Tibial nerve (tissue), 4 donors: ENCODE measurements around the gene CORO7. TPM values are rescaled to one million over a fixed set of nuclear protein-coding genes. Genes with fewer than 3 reads are reported as not detected.

Source experiments
- DNase-seq, 2 donors: peaks; one replicate each; pipeline ENCODE4 v3.0.0-alpha.2; 2019; ENCODE audit warnings: low spot score in 2 of 2
- H3K27ac ChIP-seq, 4 donors: fragments of 200-600 bp; sonication (generic) in 3 of 4; one replicate each; pipeline ENCODE4 v1.5.1; 2017 to 2019; ENCODE audit warnings: mild to moderate bottlenecking in 1 of 4
- H3K27me3 ChIP-seq, 2 donors: fragments of 200-600 bp; sonication (generic) in 1 of 2; one replicate each; pipeline versions ENCODE4 v1.5.1 to v1.6.0; 2017 to 2019
- H3K36me3 ChIP-seq, 3 donors: fragments of 200-600 bp; sonication (generic); one replicate each; pipeline ENCODE4 v1.5.1; 2018 to 2019
- H3K4me1 ChIP-seq, 4 donors: fragments of 200-600 bp; sonication (generic) in 3 of 4; one replicate each; pipeline ENCODE4 v1.5.1; 2017 to 2019
- H3K4me3 ChIP-seq, 4 donors: fragments of 200-600 bp; sonication (generic) in 3 of 4; one replicate each; pipeline ENCODE4 v1.5.1; 2017 to 2019; ENCODE audit warnings: mild to moderate bottlenecking in 1 of 4, moderate library complexity in 1 of 4
- H3K9me3 ChIP-seq, 4 donors: fragments of 200-600 bp; sonication (generic) in 3 of 4; one replicate each; pipeline ENCODE4 v1.5.1; 2017 to 2019
- CTCF ChIP-seq, 5 experiments: fragments of 200-600 bp in 3 of 5; fragments of 450-650 bp in 2 of 5; sonication (generic) in 3 of 5; IDR thresholded peaks; one replicate each; pipeline ENCODE4 v1.5.1; 2016 to 2019; ENCODE audit warnings: antibody characterized with exemption in 5 of 5, mild to moderate bottlenecking in 3 of 5, moderate library complexity in 2 of 5
- EP300 ChIP-seq, 2 donors: sonication (generic); formaldehyde crosslinking; IDR thresholded peaks; one replicate each; pipeline ENCODE4 v1.6.1; 2017; ENCODE audit warnings: antibody characterized with exemption in 2 of 2, mild to moderate bottlenecking in 1 of 2
- POLR2A ChIP-seq, 2 donors: fragments of 450-650 bp; IDR thresholded peaks; one replicate each; pipeline ENCODE4 v1.6.1; 2017; ENCODE audit warnings: antibody characterized with exemption in 2 of 2, mild to moderate bottlenecking in 2 of 2, moderate library complexity in 2 of 2
- WGBS, 2 donors: methylation state at CpG; one replicate each; pipeline ENCODE4 v1.1.5; 2018; 5-methylcytosine and 5-hydroxymethylcytosine counted together
- total RNA-seq, 4 donors: library from RNA; depleted of rRNA; stranded (reverse); fragments of >200 nt; gene quantifications; one replicate each; pipeline ENCODE4 v1.1.0, GENCODE V29; 2016

CORO7 gene
- total RNA-seq, 4 donors from 2014 or later: 27.8 to 77.4 (median 52.1) TPM

- DNase-seq: no peak
- peaks cover 0 to 21% (median 11%) of the 10 kb centered on the region in 4 donors for H3K4me1 ChIP-seq
- no peak overlapping the region for H3K27ac ChIP-seq
- H3K4me3 ChIP-seq: no peak overlapping the region
- 76 to 80% methylated on average over 7 of the region's 7 CpGs for WGBS, 2 donors
- H3K27me3 ChIP-seq: no peaks in the 10 kb centered on the region
- H3K36me3 ChIP-seq: no peaks in the 10 kb centered on the region
- TF ChIP-seq POLR2A (IDR thresholded peaks at IDR 0.05) (no peak), EP300 (IDR thresholded peaks at IDR 0.05) (no peak), CTCF (IDR thresholded peaks at IDR 0.05) (no peak)
- H3K9me3 ChIP-seq: no peaks in the 10 kb centered on the region
Measured at GRCh38 chr16:4419402-4419959, 3.1 kb upstream of the CORO7 start.

DNA sequence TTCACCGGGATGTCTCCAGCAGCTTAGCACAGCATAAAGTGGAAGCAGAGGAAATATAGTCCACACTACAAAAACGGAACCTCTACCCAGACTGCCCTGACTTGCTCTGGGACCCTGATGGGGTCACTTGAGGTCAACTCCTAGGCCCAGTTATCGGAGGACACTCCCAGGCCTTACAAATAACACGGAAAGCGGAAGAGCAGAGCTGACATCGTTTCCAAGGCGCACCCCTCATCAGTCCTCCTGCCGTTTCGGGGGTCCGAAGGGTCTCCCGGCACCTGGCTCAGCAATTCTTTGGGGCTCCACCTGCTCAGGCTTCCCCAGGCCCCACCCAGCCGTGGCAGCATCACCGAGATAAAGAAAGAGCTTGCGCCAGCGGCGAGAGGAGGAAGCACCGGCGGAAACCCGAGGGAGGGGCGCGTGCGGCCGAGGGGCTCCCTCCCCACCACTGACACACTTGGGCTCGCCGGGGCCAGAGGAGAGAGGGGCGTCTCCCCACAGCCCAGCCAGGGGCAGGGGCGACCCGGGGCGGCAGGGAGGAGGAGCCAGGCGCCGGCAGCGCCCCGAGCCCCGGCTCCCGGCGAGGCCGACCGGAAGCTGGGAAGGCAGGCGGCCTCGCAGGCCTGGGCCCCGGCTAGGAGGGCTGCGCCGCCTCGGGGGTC, 727 bp downstream of the CORO7 start:
- Histone ChIP-seq H3K4me3 (peak overlapping the region; percentile 69 to 94 (median 79)), H3K9me3 (no peaks in the 10 kb centered on the region), H3K36me3 (peaks cover 0 to 14% (median 0%) of the 10 kb centered on the region in 3 donors), H3K27me3 (no peaks in the 10 kb centered on the region), H3K27ac (peak overlapping the region; percentile 64 to 97 (median 89)), H3K4me1 (peaks cover 0 to 56% (median 31%) of the 10 kb centered on the region in 4 donors)
- WGBS, 2 donors: 1 to 5% methylated on average over 7 to 41 of the region's 44 CpGs
- TF ChIP-seq POLR2A (IDR thresholded peaks at IDR 0.05) (peak in 1 of 2 donors; percentile 22), EP300 (IDR thresholded peaks at IDR 0.05) (peak in 1 of 2 donors; percentile 46), CTCF (IDR thresholded peaks at IDR 0.05) (peak in 2 of 5 experiments; percentile 28 to 38)
- DNase-seq: peak in 1 of 2 donors; percentile 33

DNA sequence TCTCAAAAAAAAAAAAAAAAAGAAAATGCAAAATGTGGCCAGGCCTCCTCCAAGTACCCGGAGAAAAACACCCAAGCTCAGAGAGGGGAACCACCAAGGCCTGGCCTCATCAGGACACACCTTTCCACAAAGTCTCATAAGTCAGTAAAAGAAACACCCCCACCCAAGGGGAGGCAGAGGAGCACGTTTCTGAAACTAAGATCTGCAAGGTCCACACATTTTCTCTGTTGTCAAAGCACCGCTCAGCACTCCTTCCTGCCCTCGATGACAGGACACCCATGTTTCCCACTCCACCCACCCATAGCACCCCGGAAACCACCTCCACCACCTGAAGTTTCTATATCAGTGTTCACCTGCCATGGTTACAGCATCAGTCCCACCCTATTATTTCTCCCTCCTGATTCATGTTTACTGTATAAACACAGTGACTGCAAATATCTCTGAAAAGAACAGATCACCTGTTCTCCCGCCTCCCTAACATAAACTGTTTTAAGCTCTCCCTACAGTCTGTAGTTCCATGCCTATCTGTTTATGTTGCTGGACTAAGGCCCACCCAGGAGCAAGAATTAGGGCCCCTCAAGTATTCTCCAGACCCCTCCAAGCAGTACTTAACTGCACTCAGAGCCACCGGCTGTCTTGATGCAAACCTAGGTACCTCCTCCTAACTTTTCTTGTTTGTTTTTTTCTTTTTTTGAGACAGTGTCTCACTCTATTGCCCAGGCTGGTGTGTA, 2.0 kb downstream of the CORO7 start:
- Histone ChIP-seq H3K27ac (peak overlapping the region in 3 of 4 donors; percentile 88 to 97 (median 90)), H3K27me3 (no peaks in the 10 kb centered on the region), H3K36me3 (peaks cover 0 to 14% (median 0%) of the 10 kb centered on the region in 3 donors), H3K4me1 (peaks cover 0 to 69% (median 38%) of the 10 kb centered on the region in 4 donors), H3K9me3 (no peaks in the 10 kb centered on the region), H3K4me3 (no peak overlapping the region)
- TF ChIP-seq EP300 (IDR thresholded peaks at IDR 0.05): no peak
- TF ChIP-seq POLR2A (IDR thresholded peaks at IDR 0.05): no peak
- no peak for TF ChIP-seq CTCF (IDR thresholded peaks at IDR 0.05)
- DNase-seq: no peak
- WGBS, 2 donors: 81 to 88% methylated on average over 7 of the region's 7 CpGs

- H3K4me3 ChIP-seq: no peak overlapping the region
- no peak for DNase-seq
- peaks cover 0 to 22% (median 0%) of the 10 kb centered on the region in 3 donors for H3K36me3 ChIP-seq
- TF ChIP-seq CTCF (IDR thresholded peaks at IDR 0.05) (no peak), POLR2A (IDR thresholded peaks at IDR 0.05) (no peak)
- no peaks in the 10 kb centered on the region for H3K9me3 ChIP-seq
- peak overlapping the region in 3 of 4 donors; percentile 44 to 85 (median 84) for H3K27ac ChIP-seq
- 94 to 96% methylated on average over 4 of the region's 4 CpGs for whole genome bisulfite sequencing, 2 donors
- H3K4me1 ChIP-seq: peaks cover 0 to 83% (median 43%) of the 10 kb centered on the region in 4 donors
- H3K27me3 ChIP-seq: no peaks in the 10 kb centered on the region
Measured at GRCh38 chr16:4412854-4413253, 3.5 kb downstream of the CORO7 start.
